GM19372 (cell line): ENCODE results near the gene ENPP3.

Source experiments
- ATAC-seq: cut with Tn5 transposase; IDR thresholded peaks from one replicate; pipeline ENCODE4 v1.9.1; 2021; ENCODE audit warnings: mild to moderate bottlenecking, low read depth, moderate library complexity; ENCODE audit not compliant: unreplicated experiment

The ENPP3 gene

DNA sequence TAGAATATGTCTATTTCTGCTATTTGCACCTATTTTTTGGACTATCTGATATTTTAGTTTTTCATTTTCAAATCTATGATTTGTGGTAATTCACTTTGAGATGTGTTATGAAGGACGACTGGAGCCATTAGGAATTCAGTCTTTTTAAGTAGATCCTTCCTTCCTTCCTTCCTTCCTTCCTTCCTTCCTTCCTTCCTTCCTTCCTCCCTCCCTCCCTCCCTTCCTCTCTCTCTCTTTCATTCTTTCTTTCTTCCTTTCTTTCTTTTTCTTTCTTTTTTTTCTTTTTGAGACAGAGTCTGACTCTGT lies 124.6 kb downstream of the ENPP3 start:
- no peak for ATAC-seq

DNA sequence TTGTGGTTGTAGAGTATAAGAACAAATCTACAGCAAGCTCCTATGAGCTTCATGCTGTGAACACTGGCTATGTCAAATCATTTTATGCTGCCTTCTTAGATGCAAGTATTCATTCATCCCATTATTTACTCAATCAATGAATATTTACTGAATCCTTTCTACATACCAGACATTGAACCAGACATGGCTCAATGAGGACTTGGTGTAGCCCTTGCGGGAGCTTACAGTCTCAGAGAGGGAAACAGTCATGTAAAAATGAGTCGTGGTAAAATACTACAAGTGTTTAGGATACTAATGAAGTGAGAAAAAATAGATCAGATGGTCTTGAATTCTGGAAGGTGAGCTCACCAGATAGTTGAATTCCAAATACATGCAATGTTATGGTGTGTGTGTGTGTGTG lies 125.9 kb downstream of the ENPP3 start:
- ATAC-seq: no peak

DNA sequence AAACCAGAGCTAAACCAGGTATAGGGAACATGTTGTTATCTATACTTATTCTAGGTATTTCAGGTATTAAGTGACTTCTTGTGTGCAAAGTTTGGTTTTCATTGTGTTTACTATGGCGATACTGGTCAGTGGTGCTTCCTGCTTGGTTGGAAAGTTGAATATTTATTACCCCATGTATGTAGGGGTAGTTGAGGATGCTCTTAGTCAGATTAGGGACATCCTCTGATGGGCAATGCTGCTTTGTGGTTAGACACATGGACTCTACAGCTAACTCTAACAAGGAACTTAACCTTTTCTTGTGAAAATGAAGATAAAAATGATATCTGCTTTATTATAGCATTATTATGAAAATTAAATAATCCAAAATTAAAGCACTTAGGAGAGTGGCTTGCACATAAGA lies 126.6 kb downstream of the ENPP3 start:
- no peak for ATAC-seq

DNA sequence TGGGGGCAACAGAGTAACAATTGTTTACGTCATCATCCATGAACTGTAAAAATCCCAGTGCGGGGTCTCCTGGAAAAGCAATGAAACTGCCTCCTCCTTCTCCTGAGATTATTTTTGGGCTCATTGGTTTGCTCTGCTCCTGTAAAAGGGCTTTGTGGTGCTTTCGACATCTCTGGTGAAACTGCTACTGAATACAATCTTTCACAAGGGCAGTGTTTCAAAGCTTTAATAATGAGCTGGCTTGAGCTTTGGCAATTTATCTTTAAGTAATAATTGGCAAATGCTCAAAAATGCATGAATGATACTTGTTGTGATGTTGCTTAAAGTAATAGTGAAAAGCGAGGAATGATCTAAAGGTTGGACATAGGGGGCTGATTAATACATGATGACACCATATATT lies 127.2 kb downstream of the ENPP3 start:
- ATAC-seq: no peak

DNA sequence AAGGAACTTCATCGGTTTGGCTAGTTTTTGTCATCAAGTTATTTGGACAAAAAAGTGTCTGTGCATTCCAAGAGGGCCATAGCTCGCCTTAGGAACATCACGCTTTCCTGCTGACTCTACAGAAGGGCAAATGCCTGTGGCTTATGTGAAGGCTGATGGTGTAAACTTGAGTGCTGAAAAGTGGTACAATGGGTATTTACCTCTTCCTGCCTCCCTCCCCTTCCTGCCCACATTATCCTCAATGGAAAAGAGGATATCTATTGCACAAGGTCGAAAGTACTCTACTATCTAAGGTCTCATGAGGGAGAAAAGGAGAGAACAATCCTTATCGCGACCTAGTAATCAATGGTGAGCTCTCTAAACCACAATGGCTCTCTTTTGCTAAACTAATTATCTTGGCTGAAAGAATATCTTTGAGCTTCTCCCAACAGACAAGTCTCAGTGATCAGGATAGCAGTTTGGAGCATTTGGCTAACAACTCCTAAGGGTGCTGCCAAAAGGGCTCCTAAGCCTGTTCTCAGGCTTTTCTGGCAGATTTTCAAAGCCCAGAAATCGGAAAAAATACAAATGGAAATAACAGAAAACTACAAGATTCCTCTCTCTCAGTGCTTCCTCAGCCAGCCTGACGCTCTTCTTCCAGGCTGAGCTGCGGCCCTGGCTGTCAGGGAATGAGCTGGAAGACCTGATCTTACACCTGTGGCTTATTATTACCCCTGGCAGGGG lies 128.1 kb downstream of the ENPP3 start:
- no peak for ATAC-seq

DNA sequence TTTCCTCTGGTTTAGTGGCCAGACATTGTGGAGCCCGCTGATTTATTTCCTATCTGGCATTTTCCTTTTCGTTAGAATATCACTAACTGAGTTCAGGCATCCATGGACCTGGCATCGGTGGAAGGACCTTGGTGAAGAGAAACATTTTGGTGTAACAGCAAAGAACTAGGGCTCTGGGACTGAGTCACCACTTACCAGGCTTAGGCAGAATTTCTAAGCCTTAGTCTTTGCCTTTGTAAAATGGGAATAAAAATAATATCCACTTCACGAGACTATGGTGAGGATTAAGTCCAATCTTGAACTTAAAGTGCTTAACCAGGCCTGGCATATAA lies 128.7 kb downstream of the ENPP3 start:
- no peak for ATAC-seq

DNA sequence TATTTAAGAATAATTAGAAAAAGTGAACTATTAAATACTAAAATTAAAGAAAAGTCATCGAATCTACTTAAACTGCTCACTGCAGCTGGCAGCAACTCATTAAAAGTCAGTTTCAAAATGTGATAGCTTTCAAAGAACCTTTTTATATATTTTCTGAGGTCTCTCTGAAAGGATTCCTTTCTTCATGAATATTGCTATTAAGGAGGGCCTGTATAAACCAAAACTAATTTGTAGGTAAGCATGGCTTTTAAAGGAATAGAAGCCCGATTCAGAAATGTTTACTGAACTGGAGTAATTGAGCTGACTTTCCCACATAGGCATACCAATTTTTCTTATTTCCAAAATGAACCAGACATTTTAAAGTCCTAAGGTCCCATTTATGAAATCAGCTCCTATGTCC lies 129.5 kb downstream of the ENPP3 start:
- no peak for ATAC-seq

DNA sequence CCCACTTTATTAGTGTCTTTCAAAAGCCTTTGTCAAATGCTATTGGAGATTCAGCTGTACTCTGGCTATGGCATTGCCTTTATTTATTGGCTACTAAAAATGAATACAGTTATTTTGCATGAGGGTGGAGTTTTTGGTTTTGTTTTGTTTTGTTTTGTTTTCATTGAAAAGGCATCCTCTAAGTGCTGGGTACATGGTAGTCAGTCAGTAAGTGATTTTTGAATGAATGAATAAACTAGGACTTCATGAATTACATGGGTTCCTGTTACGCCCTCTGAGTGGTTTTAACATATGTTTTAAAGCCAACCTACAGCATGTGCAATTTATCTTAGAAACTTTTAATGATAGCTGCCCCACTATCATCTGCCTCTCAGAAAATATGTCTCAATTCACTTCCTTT lies 131.9 kb downstream of the ENPP3 start:
- ATAC-seq: no peak

DNA sequence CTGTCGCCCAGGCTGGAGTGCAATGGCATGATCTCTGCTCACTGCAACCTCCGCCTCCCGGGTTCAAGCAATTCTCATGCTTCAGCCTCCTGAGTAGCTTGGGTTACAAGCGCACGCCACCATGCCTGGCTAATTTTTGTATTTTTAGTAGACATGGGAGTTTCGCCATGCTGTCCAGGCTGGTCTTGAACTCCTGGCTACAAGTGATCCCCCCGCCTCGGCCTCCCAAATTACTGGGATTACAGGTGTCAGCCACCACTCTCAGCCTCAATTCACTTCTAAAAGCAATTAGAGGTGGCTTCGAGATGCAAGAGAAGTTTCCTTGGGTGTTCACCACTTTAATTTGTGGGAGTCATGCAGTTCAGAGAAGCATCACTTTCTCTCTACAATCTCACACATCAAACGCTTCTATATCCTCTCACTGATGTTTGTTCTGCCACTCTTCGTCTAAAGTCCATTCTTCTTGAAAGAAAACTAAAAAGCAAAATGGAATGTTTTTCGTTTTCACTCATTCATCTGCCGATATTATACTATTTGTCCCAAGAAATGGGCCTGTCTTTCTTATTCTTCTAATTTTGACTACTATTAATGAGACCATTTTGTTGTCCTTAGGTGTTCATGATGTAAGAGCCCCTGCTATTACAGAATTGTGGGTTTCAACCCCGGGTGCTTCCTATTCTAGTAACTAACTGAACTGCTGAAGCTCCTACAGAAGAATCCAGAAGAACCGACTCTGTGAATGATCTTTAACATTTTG lies 132.5 kb downstream of the ENPP3 start:
- no peak for ATAC-seq

DNA sequence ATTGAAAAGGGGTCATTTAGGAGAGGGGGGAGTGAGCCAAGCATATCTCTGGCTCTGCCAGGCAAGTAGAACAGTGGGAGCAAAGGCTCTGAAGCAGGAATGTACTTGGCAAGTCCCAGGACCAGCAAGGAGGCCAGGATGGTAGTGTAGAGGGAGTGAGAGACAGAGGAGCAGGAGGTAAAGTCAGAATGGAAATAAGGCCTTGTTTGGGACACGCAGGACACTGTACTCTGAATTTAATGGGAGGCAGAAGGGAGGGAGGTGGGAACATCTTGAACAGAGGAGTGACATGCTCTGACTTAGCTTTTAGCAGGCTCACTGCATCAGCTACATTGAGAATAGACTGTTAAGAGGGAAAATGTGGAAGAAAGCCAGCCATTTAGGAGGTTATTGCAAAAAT lies 133.7 kb downstream of the ENPP3 start:
- no peak for ATAC-seq

DNA sequence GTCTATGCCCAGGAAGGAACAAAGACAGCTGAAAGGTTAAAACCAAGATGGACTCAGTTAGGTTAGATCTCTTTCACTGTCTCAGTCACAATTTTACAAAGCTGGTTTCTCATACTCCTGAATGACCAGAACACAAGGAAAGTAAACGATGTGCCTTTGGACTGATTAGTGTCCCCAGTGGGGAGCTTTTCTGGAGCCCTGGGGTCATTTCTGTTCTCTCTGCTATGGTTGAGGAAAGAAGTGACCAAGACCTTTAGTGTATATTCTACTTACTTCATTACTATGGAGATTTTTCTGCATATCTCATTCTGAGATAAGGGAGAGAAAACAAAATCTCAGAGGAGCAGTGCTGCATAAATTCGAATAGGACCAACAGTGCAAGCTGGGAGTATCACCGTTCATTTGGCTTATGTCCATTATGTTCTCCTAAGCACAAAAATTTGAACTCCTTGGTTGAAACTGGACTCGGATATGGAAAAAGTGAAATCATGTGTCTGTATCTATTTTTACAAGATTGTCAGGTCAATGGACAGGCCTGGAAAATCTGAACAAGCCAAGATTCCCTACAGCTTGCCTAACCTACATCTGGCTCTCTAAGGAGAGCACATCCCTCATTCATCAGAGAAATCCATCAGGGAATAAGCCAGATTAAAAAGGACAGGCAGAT lies 136.3 kb downstream of the ENPP3 start:
- no peak for ATAC-seq

DNA sequence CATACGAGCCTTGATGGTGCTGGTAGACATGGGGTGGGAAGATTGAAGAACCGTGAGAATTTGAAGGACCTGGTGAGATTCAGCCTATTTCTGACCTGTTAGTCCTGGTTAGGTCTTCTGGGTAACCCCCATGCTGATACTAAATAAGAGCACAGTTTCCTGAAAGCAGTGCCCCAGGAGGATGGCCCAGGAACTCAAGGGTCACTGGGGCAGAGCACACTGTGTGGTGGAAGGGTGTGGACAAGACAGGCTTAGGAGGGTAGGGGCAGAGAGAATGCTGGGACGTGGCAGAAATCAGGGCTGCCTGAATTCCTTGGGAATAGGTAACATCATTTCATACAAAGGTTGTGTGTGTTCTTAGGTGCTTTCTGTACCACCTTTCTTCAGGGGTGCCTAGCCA lies 138.8 kb downstream of the ENPP3 start:
- ATAC-seq: no peak

DNA sequence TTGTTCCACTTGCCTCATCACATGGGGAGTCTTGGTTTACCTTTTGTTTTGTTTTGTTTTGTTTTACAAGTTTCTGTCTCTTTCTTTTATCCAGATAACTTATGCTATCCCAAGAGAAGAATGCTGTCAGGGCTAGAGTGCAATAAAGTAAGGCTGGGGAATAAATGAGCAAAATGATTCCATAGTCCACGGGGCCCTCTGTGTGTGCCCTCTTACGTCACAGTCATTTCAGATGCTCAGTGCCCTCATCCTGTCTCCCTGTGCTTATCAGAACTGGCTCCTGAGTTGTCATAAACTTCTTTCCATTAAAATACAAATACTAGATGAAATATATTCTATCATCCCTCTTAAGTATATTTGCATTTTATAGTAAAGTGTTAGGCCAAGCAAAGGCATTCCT lies 139.9 kb downstream of the ENPP3 start:
- ATAC-seq: no peak

DNA sequence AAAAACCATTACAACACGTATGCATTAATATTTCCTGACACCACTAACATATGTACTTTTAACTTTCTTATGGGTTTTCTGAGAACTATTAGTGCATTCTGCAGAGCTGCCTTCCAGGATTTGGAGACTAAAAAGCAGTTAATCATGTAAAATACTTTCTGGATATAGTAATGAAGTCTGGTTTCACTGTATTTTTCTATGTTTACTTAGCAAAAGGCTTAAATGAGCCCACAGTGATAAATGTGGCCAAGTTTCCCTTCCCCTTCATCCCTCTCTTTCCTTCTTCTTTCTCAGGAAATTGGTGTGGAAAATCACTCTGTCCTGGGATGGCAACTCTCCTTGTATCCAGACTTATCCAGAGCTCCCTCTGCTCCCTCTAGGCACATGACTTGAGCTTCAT lies 141.1 kb downstream of the ENPP3 start:
- ATAC-seq: no peak

DNA sequence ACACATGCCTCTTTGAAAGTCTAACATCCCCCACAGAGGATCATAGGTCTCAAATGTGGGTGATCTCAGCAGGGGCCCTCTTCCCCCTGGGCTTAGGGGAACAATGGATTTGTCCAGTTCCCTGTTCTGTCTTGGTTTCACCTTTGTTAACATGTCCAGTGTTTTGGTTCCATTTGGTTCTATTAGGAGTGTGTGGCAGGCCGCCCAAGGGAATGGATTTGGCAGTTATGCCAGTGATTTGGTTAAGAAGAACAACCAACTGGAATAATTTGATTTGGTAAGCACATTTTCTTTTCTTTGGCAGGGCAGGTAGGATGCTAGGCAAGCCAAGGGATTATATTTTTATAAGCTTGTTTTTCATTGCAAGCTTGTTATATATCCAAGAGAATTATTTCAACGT lies 142.2 kb downstream of the ENPP3 start:
- no peak for ATAC-seq

DNA sequence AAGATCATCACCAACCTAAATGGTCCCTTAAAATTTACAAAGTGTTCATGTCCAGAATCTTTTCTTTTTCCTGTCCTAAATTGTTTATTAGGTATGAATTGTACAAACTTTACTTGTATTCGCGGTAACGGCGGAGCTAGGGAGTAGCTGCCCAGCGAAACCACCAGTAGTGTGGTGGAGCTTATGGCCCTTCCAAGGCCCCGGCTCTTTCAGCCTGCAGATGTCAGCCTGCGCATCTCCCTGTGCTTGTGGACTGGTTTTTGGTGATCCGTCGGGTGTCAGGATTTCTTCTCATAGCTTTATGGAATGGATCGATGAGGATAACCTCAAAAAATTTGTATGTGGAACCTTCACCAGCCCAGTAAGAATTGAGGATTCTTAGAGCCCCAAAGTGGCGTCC lies 143.5 kb downstream of the ENPP3 start:
- ATAC-seq: no peak

DNA sequence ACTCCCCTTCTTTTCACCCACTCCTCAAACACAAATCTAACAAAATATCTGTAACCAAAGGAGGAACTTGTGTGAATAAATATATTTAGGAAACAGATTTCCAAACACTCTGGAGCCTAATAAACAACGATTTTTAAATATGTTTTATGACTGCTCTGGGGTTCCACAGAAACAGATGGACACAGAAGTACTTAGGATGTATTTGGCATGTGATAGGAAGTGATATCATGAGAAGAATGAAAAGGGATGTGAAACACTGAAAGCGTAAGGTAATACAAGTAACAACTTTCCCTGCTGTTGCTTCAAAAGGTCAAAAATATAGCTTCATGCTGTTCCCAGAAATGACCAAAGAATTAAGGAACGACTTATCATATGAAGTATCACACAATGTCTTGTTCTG lies 144.6 kb downstream of the ENPP3 start:
- no peak for ATAC-seq

DNA sequence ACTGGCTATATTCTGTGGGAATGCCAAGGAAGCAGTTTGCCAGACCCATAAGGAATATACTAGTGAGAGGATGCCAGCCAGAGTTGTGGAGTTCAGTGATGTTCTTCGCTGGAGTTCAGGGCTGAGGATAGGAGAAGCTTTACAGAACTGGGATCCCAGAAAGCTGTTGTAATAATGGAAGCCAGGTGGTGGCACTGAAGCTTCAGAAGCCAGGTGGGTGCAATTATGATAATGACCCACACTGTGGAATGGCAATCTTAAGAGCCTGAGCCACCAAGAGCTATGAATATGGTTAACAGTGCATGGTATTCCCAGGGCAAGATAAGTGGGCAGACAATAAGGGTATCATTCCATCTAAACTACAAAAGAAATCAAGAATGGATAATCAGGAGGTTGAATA lies 145.7 kb downstream of the ENPP3 start:
- ATAC-seq: no peak

DNA sequence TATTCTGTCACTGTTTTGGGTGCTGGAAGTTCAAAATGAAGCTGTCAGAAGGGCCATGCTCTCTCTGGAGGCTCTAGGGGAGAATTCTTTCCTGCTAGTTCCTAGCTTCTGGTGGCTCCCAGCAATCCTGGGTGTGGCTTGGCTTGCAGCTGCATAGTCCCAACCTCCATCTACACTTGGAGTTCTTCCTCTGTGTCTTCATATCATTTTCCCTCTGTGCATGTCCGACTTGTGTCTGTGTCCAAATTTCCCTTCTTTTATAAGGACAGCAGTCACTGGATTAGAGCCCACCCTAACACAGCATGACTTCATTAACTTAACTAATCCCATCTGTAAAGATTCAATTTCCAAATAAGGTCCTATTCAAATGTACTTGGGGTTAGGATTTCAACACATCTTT lies 147.5 kb downstream of the ENPP3 start:
- ATAC-seq: no peak

DNA sequence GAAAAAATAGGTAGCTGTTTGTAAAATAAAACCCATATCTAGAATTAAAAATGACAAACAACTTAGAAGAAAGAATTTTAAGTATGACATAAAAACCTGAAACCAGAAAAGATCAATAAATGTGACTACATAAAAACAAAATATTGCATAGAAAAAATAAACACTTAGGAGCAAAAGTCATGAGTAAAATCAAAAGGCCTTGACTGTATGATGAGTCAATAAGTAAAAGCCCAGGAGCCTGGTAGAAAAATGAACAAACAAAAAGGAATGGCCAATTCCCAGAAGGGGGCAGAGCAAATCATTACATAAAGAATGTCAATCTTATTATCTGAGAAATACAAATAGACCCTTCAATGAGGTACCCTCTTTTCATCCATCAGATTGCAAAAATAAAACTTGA lies 150.0 kb downstream of the ENPP3 start:
- ATAC-seq: no peak

DNA sequence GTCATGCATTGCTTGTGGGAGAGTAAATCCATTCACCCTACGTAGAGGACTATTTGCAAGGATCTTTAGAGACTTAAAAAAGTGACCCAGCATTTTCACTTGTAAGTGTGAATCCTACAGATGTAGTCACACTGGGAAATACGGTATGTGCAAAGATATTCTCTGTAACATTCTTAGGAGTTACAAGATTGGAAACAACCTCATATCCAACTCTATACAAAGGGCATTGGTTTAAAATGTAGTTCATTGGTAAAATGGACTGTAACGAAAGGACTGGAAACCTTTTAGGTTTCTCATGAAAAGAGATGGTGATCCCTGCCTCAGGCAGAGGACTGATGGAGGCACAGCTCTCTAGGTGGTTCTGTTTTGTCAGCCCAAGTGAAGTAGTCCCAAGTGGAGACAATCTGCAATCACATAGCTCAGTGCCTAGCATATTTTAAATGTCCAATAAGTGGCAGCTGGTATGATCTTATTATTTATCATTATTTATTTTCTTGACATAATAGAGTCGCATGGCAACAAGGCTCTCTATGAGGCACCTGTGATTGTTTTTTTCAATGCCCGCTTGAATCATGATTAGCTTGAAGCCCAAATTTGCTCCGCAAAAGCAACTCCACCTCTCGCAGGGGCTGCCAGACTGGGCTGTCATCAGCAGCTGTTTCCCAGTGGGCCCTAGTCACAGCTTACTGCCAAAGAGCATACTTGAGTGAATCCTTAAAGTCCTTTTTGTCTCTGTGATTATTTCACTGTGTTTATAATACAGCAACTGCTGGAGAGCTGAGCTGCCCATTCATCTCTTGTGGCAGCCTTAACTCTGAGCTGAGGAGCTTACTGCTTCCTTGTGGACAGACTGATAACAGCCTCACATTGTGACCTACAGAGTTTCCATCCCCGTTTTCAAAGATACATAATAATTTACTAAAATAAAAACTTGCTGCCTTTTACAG lies 150.9 kb downstream of the ENPP3 start:
- no peak for ATAC-seq
